Measurements from ENCODE around the gene INPP5A. TPM values are rescaled to one million over a fixed set of nuclear protein-coding genes. Genes with fewer than 3 reads are reported as not detected.
"Not testable (repeated sequence)": the region's sequence is repeated elsewhere in the genome, so short reads cannot be mapped to it uniquely, and the experiment has no call there.

INPP5A gene, protein sequence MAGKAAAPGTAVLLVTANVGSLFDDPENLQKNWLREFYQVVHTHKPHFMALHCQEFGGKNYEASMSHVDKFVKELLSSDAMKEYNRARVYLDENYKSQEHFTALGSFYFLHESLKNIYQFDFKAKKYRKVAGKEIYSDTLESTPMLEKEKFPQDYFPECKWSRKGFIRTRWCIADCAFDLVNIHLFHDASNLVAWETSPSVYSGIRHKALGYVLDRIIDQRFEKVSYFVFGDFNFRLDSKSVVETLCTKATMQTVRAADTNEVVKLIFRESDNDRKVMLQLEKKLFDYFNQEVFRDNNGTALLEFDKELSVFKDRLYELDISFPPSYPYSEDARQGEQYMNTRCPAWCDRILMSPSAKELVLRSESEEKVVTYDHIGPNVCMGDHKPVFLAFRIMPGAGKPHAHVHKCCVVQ
- 34.8 and 35.4 TPM in 2 replicates for total RNA-seq
- long read RNA-seq, partial matches to known transcripts = 1 of 2 reads
- long read RNA-seq, other reads (novel, unspliced or antisense) = 1 of 2 reads

DNA sequence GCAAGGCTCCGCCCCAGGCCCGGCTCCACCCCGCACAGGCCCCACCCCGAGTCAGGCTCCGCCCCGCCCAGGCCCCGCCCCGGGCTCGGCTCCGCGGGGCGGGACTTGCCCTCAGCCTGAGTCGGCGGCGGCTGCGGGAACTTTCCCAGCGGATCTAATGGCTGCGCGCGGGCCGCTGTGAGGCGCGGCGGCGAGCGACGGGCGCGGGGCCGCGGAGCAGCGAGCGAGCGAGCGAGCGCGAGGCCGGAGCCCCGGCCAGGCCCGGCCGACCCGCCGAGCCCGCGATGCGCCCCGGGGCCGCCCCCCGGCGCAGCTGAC, at the start of gene INPP5A:
Gene INPP5A, plus strand, starts transcription at position 104 of the 318 bp plus-strand sequence. CDS start 310 bp downstream, outside the sequence.
- Mint-ChIP-seq H3K4me1 (peaks cover 56% of the 10 kb centered on the region), H3K27me3 (ENCODE audit: low read depth) (no peaks in the 10 kb centered on the region), H3K9me3 (no peaks in the 10 kb centered on the region), H3K36me3 (ENCODE audit: low read depth) (peaks cover 4% of the 10 kb centered on the region), H3K27ac (ENCODE audit: unreplicated experiment) (peak within 1 kb of the TSS; percentile 91), H3K4me3 (peak within 1 kb of the TSS; percentile 93)
- no peak for DNase-seq (ENCODE audit: low read depth, low spot score)
- TF ChIP-seq, protein P1, sequence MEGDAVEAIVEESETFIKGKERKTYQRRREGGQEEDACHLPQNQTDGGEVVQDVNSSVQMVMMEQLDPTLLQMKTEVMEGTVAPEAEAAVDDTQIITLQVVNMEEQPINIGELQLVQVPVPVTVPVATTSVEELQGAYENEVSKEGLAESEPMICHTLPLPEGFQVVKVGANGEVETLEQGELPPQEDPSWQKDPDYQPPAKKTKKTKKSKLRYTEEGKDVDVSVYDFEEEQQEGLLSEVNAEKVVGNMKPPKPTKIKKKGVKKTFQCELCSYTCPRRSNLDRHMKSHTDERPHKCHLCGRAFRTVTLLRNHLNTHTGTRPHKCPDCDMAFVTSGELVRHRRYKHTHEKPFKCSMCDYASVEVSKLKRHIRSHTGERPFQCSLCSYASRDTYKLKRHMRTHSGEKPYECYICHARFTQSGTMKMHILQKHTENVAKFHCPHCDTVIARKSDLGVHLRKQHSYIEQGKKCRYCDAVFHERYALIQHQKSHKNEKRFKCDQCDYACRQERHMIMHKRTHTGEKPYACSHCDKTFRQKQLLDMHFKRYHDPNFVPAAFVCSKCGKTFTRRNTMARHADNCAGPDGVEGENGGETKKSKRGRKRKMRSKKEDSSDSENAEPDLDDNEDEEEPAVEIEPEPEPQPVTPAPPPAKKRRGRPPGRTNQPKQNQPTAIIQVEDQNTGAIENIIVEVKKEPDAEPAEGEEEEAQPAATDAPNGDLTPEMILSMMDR (conservative IDR thresholded peaks at IDR 0.05) = no peak

DNA sequence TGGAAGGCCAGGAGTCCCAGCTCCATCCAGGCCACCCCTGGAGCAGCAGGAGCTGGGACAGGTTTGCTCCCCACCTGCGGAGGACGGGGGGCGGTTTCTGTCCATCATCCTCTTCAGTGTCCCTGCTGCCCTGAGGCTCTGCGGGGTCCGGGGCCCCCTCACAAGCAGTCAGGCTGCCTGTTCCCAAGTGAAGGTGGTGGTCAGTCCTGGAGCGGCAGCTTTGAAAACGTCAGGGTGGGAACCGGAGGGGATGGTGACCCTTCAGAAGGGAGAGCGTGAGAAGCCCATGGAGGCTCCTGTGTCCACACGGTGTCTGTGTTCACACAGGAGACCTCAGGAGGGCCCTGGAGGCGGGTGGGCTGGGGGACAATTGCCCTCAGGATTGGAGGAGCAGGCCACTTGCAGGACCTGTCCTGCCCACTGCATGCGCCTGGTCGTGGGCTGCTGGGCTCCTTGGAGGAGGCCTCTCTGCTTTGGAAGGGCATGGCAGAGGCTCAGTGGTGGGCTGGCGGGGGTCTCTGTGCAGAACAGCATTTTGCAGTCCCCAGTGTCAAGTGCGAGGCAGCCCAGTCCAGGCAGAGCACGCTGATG, 49.3 kb upstream of the INPP5A start:
- Mint-ChIP-seq H3K27me3 (ENCODE audit: low read depth) (no peaks in the 10 kb centered on the region), H3K4me3 (no peak overlapping the region), H3K36me3 (ENCODE audit: low read depth) (no peaks in the 10 kb centered on the region), H3K4me1 (peaks cover 11% of the 10 kb centered on the region), H3K27ac (ENCODE audit: unreplicated experiment) (no peak overlapping the region), H3K9me3 (no peaks in the 10 kb centered on the region)
- DNase-seq (ENCODE audit: low read depth, low spot score) = no peak
- TF ChIP-seq, protein P1 (conservative IDR thresholded peaks at IDR 0.05) = no peak

DNA sequence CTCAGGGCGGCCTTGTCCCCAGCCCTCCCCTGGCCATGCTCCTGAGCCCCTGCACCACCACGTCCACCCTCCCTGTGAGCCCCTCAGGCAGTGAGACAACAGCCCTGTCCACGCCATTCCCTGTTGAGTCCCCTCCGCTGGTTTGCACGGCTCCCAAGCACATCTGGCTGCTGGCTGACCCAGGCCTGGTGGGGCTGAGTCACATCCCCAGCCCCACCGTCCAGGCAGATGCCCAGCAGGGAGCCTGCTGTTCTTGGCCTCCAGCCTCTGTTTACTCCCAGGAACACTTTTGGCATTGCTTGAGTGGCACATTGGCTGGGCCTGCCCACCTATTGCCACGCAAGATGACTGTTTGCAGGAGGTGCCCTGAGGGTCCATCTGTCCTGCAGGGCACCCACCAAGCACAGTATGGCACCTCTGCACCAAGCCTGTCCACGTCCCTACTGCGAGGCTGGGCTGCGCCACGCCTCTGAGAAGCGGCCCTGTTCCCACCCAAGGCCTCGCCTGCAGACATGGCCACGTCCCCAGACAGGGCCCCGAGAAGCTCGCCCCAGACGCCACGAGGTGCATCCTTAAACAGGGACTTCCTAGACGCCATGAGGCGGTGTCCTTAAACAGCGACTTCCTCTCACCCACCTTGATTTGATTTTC, 48.4 kb upstream of the INPP5A start:
- peaks cover 19% of the 10 kb centered on the region for H3K4me1 Mint-ChIP-seq
- no peak overlapping the region for H3K27ac Mint-ChIP-seq (ENCODE audit: unreplicated experiment)
- H3K36me3 Mint-ChIP-seq (ENCODE audit: low read depth) = no peaks in the 10 kb centered on the region
- H3K27me3 Mint-ChIP-seq (ENCODE audit: low read depth) = no peaks in the 10 kb centered on the region
- DNase-seq (ENCODE audit: low read depth, low spot score) = no peak
- H3K4me3 Mint-ChIP-seq = no peak overlapping the region
- H3K9me3 Mint-ChIP-seq = no peaks in the 10 kb centered on the region
- TF ChIP-seq, protein P1 (conservative IDR thresholded peaks at IDR 0.05) = no peak

DNA sequence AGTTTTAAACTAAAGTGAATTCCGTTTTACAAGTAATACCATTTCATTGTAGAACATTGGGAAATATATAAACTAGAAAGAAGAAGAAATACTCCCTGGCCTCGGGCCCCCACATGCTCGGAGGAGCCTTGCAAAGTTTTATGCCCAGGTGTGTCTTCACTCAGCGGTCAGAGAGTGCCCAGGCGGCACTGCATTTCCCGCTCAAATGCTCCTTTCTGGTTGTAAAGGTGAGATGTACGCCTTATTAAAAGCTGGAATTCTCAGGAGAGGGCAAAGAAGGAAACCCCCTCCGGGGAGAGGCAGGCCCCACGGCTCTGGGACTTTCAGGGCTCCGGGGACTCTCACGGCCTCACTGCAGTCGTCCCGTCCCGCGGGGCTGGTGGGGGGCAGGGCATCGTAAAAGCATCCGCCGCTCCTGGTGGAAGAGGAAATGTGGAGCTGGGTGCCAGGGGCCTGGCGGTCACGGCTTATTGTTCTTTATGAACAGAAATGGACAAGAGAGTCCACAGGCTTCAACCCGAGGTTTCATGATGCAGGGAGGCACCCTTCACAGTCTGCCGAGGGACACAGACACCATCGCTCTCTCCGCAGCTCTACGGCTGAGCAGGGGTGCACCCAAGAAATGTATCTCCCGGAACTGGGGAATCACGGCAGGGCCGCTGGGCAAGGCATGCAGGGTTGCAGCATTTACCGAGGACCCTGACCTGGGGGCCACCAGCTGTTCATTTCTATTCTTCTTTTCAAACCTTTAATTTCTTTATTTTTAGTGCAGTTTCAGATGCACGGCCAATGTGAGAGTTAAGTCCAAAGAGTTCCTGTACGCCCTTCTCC, 47.7 kb upstream of the INPP5A start:
- Mint-ChIP-seq H3K36me3 (ENCODE audit: low read depth) (no peaks in the 10 kb centered on the region), H3K27me3 (ENCODE audit: low read depth) (no peaks in the 10 kb centered on the region), H3K4me3 (no peak overlapping the region), H3K27ac (ENCODE audit: unreplicated experiment) (no peak overlapping the region), H3K4me1 (peaks cover 26% of the 10 kb centered on the region), H3K9me3 (no peaks in the 10 kb centered on the region)
- DNase-seq (ENCODE audit: low read depth, low spot score) = no peak
- TF ChIP-seq, protein P1 (conservative IDR thresholded peaks at IDR 0.05) = no peak

DNA sequence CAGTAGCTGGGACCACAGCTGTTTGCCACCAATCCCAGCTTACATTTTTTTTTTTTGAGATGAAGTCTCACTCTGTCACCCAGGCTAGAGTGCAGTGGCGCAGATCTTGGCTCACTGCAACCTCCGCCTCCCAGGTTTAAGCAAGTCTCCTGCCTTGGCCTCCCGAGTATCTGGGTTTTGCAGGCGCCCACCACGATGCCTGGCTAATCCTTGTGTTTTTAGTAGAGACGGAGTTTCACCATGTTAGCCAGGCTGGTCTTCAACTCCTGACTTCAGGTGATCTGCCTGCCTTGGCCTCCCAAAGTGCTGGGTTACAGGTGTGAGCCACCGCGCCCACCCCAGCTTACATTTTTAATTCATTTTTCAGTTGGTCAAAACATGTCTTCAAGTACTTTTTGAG, 46.1 kb upstream of the INPP5A start:
- not testable (repeated sequence) for H3K4me3 Mint-ChIP-seq; H3K27ac Mint-ChIP-seq (ENCODE audit: unreplicated experiment); H3K27me3 Mint-ChIP-seq (ENCODE audit: low read depth); DNase-seq (ENCODE audit: low read depth, low spot score); H3K36me3 Mint-ChIP-seq (ENCODE audit: low read depth); H3K9me3 Mint-ChIP-seq
- peaks cover 26% of the 10 kb centered on the region for H3K4me1 Mint-ChIP-seq
